Measurements from ENCODE around the gene COL5A1. TPM values are rescaled to one million over a fixed set of nuclear protein-coding genes. Genes with fewer than 3 reads are reported as not detected.

Gene COL5A1
- total RNA-seq, 1 experiment from 2014 or later: 10.6 TPM

GRCh38 chr9:134592819-134593200 is 48.8 kb upstream of the COL5A1 start:
- no peaks in the 10 kb centered on the region for H3K27me3 ChIP-seq (ENCODE audit: low read length)
- no peak overlapping the region for H2AFZ ChIP-seq (ENCODE audit: low read length)
- no peaks in the 10 kb centered on the region for H3K9me3 ChIP-seq (ENCODE audit: low read length)
- no peaks in the 10 kb centered on the region for H4K20me1 ChIP-seq (ENCODE audit: low read length)
- H3K36me3 ChIP-seq (ENCODE audit: low read depth, low read length): no peaks in the 10 kb centered on the region
- no TSS peak for BruUV-seq (replicated peaks)
- ChIA-PET CTCF (no interaction called here), POLR2A (ENCODE audit: unreplicated experiment) (no interaction called here)
- H3K4me2 ChIP-seq (ENCODE audit: low read length): no peak overlapping the region
- no peak overlapping the region for H3K4me3 ChIP-seq (ENCODE audit: low read length)
- ATAC-seq (no peak), DNase-seq (no peak)
- TF ChIP-seq CTCF (conservative IDR thresholded peaks at IDR 0.05; ENCODE audit: low read depth, low read length) (no peak), EZH2phosphoT487 (IDR thresholded peaks at IDR 0.05; ENCODE audit: borderline replicate concordance, low read length) (no peak), EZH2 (IDR thresholded peaks at IDR 0.05; ENCODE audit: low read length, unreplicated experiment) (no peak)
- H3K4me1 ChIP-seq (ENCODE audit: insufficient read depth, low read length): no peaks in the 10 kb centered on the region
- no peak overlapping the region for H3K9ac ChIP-seq (ENCODE audit: low read length)
- H3K9me2 ChIP-seq (replicated peaks; ENCODE audit: low read length): no peaks in the 10 kb centered on the region
- intact Hi-C loops (cut with micrococcal nuclease): no loop called here
- H3K27ac ChIP-seq (ENCODE audit: low read length): no peak overlapping the region
- no peaks in the 10 kb centered on the region for H3K79me2 ChIP-seq (ENCODE audit: low read length)
- H3F3A ChIP-seq (ENCODE audit: low read length, unreplicated experiment): no peaks in the 10 kb centered on the region

- no peak overlapping the region for H3K4me3 ChIP-seq (ENCODE audit: low read length)
- no peaks in the 10 kb centered on the region for H3K9me2 ChIP-seq (replicated peaks; ENCODE audit: low read length)
- H2AFZ ChIP-seq (ENCODE audit: low read length): no peak overlapping the region
- H3K27me3 ChIP-seq (ENCODE audit: low read length): no peaks in the 10 kb centered on the region
- no peaks in the 10 kb centered on the region for H3K36me3 ChIP-seq (ENCODE audit: low read depth, low read length)
- H3K9ac ChIP-seq (ENCODE audit: low read length): no peak overlapping the region
- TF ChIP-seq EZH2 (IDR thresholded peaks at IDR 0.05; ENCODE audit: low read length, unreplicated experiment) (no peak), EZH2phosphoT487 (IDR thresholded peaks at IDR 0.05; ENCODE audit: borderline replicate concordance, low read length) (no peak), CTCF (conservative IDR thresholded peaks at IDR 0.05; ENCODE audit: low read depth, low read length) (no peak)
- H3K4me1 ChIP-seq (ENCODE audit: insufficient read depth, low read length): no peaks in the 10 kb centered on the region
- intact Hi-C loops (cut with micrococcal nuclease): no loop called here
- no peak overlapping the region for H3K4me2 ChIP-seq (ENCODE audit: low read length)
- BruUV-seq (replicated peaks): no TSS peak
- ChIA-PET POLR2A (ENCODE audit: unreplicated experiment) (no interaction called here), CTCF (no interaction called here)
- ATAC-seq (no peak), DNase-seq (no peak)
- no peaks in the 10 kb centered on the region for H3K9me3 ChIP-seq (ENCODE audit: low read length)
- no peaks in the 10 kb centered on the region for H4K20me1 ChIP-seq (ENCODE audit: low read length)
- H3K27ac ChIP-seq (ENCODE audit: low read length): no peak overlapping the region
- no peaks in the 10 kb centered on the region for H3F3A ChIP-seq (ENCODE audit: low read length, unreplicated experiment)
- no peaks in the 10 kb centered on the region for H3K79me2 ChIP-seq (ENCODE audit: low read length)
Observed at GRCh38 chr9:134593286-134594077, 48.1 kb upstream of the COL5A1 start.
